Pancreas (tissue), 10 donors: ENCODE data around the gene BRWD1. TPM values are rescaled to one million over a fixed set of nuclear protein-coding genes. Genes with fewer than 3 reads are reported as not detected.

ENCODE experiments used
- ATAC-seq, 4 donors: fragments of 200-7000 bp; cut with Tn5 transposase; one replicate each; pipeline versions ENCODE4 v1.8.0 to v1.9.1; 2020; ENCODE audit warnings: mild to moderate bottlenecking in 4 of 4, moderate library complexity in 4 of 4
- DNase-seq, 6 donors: peaks; one replicate each; pipeline ENCODE4 v3.0.0-alpha.2; 2020
- FAIRE-seq: peaks from 2 replicates; lab custom pipeline; 2012; peaks lifted over from hg19 to GRCh38; lab: Jason Lieb, UNC
- H3K27ac ChIP-seq, 4 donors: fragments of 200-600 bp; sonication (generic); 1 replicate in 3 of 4; 2 replicates in 1 of 4; pipeline versions ENCODE4 v1.5.0 to v1.8.0; 2020
- H3K27me3 ChIP-seq, 4 donors: fragments of 200-600 bp; one replicate each; pipeline ENCODE4 v1.8.0; 2021
- H3K36me3 ChIP-seq, 3 donors: fragments of 200-600 bp; sonication (generic) in 1 of 3; one replicate each; pipeline versions ENCODE4 v1.5.0 to v1.8.0; 2020 to 2021
- H3K4me1 ChIP-seq, 3 donors: fragments of 200-600 bp; one replicate each; pipeline ENCODE4 v1.8.0; 2021
- H3K4me3 ChIP-seq, 4 donors: fragments of 200-600 bp; sonication (generic) in 2 of 4; one replicate each; pipeline versions ENCODE4 v1.5.0 to v1.8.0; 2020 to 2021
- H3K9me3 ChIP-seq, 4 donors: fragments of 200-600 bp; one replicate each; pipeline ENCODE4 v1.8.0; 2021
- WGBS, 2 donors: extraction: QIAGEN DNeasy Blood & Tissue Kit; methylation state at CpG; one replicate each; pipeline ENCODE4 v1.1.7; 2013; 5-methylcytosine and 5-hydroxymethylcytosine counted together
- intact Hi-C, 3 donors: fragments of 100-400 bp; cut with DNase I; formaldehyde crosslinking; loops; one replicate each; pipeline versions ENCODE4 v1.11.1 to v1.14.2; 2022
- polyA plus RNA-seq, 2 donors: library from polyadenylated mRNA; stranded (reverse); fragments of 200-250 nt; gene quantifications; one replicate each; pipeline ENCODE4 v1.2.3, GENCODE V29; 2013
- total RNA-seq, 6 donors: library from RNA; stranded (reverse); fragmentation: NEBNext Ultra II Directional in 4 of 6; extraction: Animal tissue kit (Norgen Biotek cat#: 25700) in 4 of 6; gene quantifications; one replicate each; pipeline versions ENCODE4 v1.2.1 to v1.2.4, GENCODE V29; 2021 to 2023
- TF ChIP-seq, protein P1 (sequence below), 4 donors: fragments of 200-600 bp; sonication (generic) in 3 of 4; IDR thresholded peaks; one replicate each; pipeline versions ENCODE4 v1.5.0 to v1.8.0; 2021; ENCODE audit warnings: antibody characterized with exemption in 4 of 4
- donor health status: healthy with polysubstance abuse.
- donor health status: DM: no; HTN: no; CAD: no; lungs with moderate emphysema.
- donor health status: DM: no; HTN: no; CAD: no.
- donor health status: control.
- donor health status: control.
- donor health status: Bipolar disorder and iron deficiency.
- donor health status: DM: yes; HTN: yes; CAD: no.
- donor health status: DM: no; HTN: no; CAD: no.
- donor health status: DM: no; HTN: no; CAD: no.
- donor health status: DM: yes; HTN: yes; CAD: no.

BRWD1 gene
- total and polyA plus RNA-seq, 8 donors, result 7.4 to 31.7 (median 22.5) TPM

DNA sequence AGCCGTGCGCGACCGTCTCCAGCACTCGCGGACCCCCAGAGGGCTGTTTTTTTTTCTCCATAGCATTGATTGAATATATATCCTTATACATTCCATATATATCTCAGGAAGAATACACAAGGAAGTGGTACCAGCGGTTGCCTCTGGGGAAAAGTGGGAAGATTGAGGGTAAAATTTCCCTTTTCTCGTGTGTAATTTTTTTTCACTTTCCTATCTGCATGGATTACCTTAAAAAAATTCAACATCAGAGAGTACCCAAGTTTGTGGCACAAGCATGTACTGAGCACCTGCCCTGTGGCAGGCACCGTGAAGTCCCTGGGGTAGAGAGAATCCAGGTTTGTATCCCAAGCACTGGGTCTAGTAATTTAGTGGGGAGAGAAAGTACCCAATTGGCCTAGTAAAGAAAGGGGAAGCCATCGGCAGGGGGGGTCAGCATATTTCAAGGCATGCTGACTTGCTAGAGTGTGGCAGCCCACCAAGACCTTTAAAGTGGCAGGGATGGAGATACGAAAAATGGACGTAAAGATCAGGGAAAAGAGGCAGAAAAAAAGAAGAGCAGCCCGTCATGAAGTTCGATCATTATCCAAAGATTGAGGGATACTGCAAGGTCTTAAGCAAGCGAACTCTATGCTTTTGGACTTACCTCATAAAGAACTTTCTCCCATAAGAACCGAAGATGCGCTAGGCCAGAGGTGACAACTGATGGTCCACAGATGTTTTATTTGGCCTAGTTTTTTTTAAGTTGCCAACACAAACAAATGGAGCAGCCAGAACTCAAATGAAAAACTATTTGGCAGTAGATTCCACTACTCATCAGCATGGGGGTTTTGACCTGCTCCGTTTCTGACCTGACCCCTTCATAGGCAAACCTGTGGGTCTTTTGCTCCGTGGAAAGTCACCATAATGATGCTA, 36.9 kb upstream of the BRWD1 start:
- intact Hi-C loops, result no loop called here
- 57 to 66% methylated on average over 19 of the region's 19 CpGs for WGBS, 2 donors
- H3K36me3 ChIP-seq, result no peaks in the 10 kb centered on the region
- DNase-seq, result no peak
- H3K27me3 ChIP-seq, result no peaks in the 10 kb centered on the region
- peak overlapping the region; percentile 83 to 96 (median 93) for H3K27ac ChIP-seq
- H3K4me1 ChIP-seq, result peaks cover 0 to 30% (median 21%) of the 10 kb centered on the region in 3 donors
- no peak for FAIRE-seq
- peak overlapping the region; percentile 38 to 79 (median 62) for H3K4me3 ChIP-seq
- ATAC-seq, result no peak
- H3K9me3 ChIP-seq, result no peaks in the 10 kb centered on the region
- TF ChIP-seq, protein P1, sequence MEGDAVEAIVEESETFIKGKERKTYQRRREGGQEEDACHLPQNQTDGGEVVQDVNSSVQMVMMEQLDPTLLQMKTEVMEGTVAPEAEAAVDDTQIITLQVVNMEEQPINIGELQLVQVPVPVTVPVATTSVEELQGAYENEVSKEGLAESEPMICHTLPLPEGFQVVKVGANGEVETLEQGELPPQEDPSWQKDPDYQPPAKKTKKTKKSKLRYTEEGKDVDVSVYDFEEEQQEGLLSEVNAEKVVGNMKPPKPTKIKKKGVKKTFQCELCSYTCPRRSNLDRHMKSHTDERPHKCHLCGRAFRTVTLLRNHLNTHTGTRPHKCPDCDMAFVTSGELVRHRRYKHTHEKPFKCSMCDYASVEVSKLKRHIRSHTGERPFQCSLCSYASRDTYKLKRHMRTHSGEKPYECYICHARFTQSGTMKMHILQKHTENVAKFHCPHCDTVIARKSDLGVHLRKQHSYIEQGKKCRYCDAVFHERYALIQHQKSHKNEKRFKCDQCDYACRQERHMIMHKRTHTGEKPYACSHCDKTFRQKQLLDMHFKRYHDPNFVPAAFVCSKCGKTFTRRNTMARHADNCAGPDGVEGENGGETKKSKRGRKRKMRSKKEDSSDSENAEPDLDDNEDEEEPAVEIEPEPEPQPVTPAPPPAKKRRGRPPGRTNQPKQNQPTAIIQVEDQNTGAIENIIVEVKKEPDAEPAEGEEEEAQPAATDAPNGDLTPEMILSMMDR (IDR thresholded peaks at IDR 0.05), result no peak

DNA sequence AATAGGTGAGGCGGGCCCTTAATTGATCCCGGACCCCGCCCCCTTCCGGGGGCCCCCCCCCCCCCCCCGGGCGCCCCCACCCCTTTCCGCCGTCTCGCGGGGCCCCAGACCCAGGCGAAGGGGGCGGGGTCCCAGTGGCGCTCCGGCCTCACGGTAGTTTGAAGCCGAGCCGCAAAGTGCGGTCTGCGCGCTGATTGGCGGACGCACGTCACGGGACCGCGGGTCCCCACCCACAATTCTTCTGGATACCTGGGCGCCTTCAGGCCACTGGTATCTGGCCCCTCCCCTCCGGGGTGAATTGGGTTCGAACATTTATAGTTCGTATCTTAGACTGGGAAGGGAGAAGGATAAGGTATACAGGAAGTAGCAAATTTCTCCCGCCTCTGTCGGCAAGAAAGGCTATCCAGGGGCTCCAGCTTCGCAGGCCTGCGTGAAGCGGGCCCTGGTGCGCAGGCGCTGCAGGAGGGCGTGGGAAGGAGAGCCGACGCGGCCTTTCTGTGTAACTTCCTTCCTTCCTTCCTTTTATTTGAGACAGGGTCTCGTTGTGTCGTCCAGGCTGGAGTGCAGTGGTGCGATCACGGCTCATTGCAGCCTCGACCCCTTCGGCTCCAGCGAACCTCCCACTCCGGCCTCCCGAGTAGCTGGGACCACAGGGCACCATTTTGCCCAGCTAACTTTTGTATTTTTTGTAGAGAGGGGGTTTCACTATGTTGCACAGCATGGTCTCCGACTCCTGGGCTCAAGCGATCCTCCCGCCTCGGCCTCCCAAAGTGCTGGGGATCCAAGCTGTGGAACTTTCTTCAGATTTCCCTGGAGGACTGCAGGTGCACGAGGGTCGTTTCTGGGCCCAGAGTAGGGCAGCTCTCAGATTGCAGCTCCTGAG, 36.0 kb upstream of the BRWD1 start:
- peak overlapping the region; percentile 83 to 96 (median 93) for H3K27ac ChIP-seq
- intact Hi-C loops, result no loop called here
- WGBS, 2 donors, result 2% methylated on average over 44 to 49 of the region's 56 CpGs
- peaks cover 0 to 35% (median 21%) of the 10 kb centered on the region in 3 donors for H3K4me1 ChIP-seq
- no peaks in the 10 kb centered on the region for H3K9me3 ChIP-seq
- H3K36me3 ChIP-seq, result peaks cover 0 to 2% (median 0%) of the 10 kb centered on the region in 3 donors
- ATAC-seq, result peak; percentile 93 to 97 (median 93)
- TF ChIP-seq, protein P1 (IDR thresholded peaks at IDR 0.05), result no peak
- H3K4me3 ChIP-seq, result peak overlapping the region; percentile 38 to 79 (median 62)
- FAIRE-seq, result no peak
- peak; percentile 97 to 99 (median 98) for DNase-seq
- H3K27me3 ChIP-seq, result no peaks in the 10 kb centered on the region

DNA sequence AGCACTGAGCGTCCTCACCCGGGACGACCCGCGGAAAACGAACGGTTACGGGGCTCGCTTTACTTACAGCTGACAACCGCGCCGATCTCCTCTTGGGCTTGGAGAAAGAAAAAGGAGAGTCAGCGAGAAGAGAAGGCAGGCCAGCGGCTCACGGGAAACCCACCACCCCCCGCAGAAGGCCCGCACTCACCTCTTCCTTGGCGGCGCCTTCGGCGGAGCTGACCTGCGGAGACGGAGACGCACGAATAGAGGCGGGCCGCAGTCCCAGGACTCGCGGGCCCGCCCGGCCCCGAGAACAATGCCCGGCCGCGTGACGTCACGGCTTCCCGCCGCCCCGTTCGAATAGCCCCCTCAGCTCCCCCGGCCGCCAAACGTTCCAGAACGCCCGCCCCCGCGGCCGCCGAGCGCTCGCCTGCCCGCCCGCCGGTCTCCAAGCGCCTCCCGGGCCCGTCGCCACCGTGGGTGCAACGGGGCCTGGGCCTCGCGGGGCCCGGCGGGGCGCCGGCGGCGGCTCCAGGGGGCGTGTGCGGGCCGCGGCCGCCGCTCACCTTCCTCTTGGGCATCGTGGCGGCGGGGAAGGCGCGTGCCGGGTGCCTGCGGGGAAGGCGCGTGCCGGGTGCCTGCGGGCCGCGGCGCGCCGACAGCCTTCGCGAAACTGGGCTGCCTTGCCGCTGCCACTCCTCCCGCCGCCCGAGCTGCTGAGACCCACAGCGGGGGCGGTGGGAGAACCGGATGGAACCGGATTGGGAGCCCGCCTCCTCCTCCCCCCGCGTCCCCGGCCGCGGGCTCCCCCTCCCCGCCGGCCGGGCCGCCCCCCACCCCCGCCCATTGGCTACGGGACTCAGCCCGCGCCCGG, 35.2 kb upstream of the BRWD1 start, which contains the start of gene HMGN1:
HMGN1 (minus strand) TSS at position 734 of the 856 bp plus-strand sequence; CDS start at position 563, 171 bp downstream.
- H3K4me3 ChIP-seq, result peak within 1 kb of the TSS; percentile 38 to 79 (median 63)
- H3K36me3 ChIP-seq, result peaks cover under 1 to 4% (median 3%) of the 10 kb centered on the region in 3 donors
- H3K27ac ChIP-seq, result peak within 1 kb of the TSS; percentile 83 to 96 (median 93)
- H3K9me3 ChIP-seq, result no peaks in the 10 kb centered on the region
- 0 to 1% methylated on average over 43 to 109 of the region's 116 CpGs for WGBS, 2 donors
- ATAC-seq (peak; percentile 61 to 77 (median 72)), FAIRE-seq (no peak), DNase-seq (peak; percentile 86 to 94 (median 90))
- H3K4me1 ChIP-seq, result peaks cover 0 to 36% (median 21%) of the 10 kb centered on the region in 3 donors
- no peaks in the 10 kb centered on the region for H3K27me3 ChIP-seq
- TF ChIP-seq, protein P1 (IDR thresholded peaks at IDR 0.05), result no peak
- intact Hi-C loops, result no loop called here

DNA sequence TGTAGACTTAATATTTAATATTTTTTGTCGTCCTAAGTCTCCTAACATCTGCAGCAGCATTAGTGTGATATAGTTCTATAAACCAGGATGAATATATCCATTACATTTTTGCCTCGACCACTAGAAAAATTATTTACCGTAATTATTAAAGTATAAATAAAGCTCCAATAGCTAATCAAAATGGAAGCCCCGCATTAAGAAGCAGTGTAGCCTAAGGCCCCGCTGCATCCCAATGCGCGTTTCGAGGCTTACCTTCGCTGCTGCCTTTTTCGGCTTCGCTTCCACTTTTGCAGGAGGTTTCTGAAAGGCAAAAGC, 34.6 kb upstream of the BRWD1 start:
- no peak for DNase-seq
- Histone ChIP-seq H3K27me3 (no peaks in the 10 kb centered on the region), H3K27ac (peak overlapping the region; percentile 77 to 96 (median 93)), H3K9me3 (no peaks in the 10 kb centered on the region), H3K4me3 (peak overlapping the region; percentile 36 to 79 (median 63)), H3K4me1 (peaks cover 0 to 36% (median 21%) of the 10 kb centered on the region in 3 donors), H3K36me3 (peaks cover 3 to 10% (median 7%) of the 10 kb centered on the region in 3 donors)
- peak in 3 of 4 donors; percentile 0 to 1 (median 1) for ATAC-seq
- intact Hi-C loops, result no loop called here
- WGBS, 2 donors, result 1% methylated on average over 11 of the region's 11 CpGs
- FAIRE-seq, result no peak
- TF ChIP-seq, protein P1 (IDR thresholded peaks at IDR 0.05), result no peak
